K562 (cell line): ENCODE results near the gene PET100. TPM values are rescaled to one million over a fixed set of nuclear protein-coding genes. Genes with fewer than 3 reads are reported as not detected.
A peak's percentile ranks its signal among the peaks of the same experiment; 100 is the strongest.

Experiments used
- ATAC-seq: fragments of 200-7000 bp; cut with Tn5 transposase; 3 replicates; pipeline ENCODE4 v1.9.1; 2020; ENCODE audit warnings: moderate library complexity
- BruUV-seq: library from RNA; stranded (reverse); fragments of 400-500 nt; replicated peaks from 2 replicates; lab custom pipeline; 2021; lab: Mats Ljungman, UMichigan
- CTCF ChIA-PET: fragments of 300-600 bp; formaldehyde crosslinking; extraction: SDS; loops from one replicate; lab custom pipeline; 2021; ENCODE audit warnings: low intra/inter-chr PET ratio; lab: Yijun Ruan, JAX
- POLR2A ChIA-PET: fragments of 300-600, 350-650 bp; sonication (Branson Sonifier 250); formaldehyde crosslinking; extraction: SDS; loops from one replicate; lab custom pipeline; 2021; ENCODE audit warnings: antibody characterized with exemption, inconsistent platforms; lab: Yijun Ruan, JAX
- DNase-seq, 4 experiments: peaks; one replicate each; pipeline versions ENCODE4 v3.0.0 to v3.0.0-alpha.2; 2011 to 2018; ENCODE audit warnings: low spot score in 3 of 4, mixed read lengths in 3 of 4; ENCODE audit errors: extremely low read depth in 1 of 4
- FAIRE-seq: peaks from 2 replicates; lab custom pipeline; 2011; peaks lifted over from hg19 to GRCh38; lab: Jason Lieb, UNC
- H2AFZ ChIP-seq: 2 replicates; pipeline ENCODE4 v1.6.0; 2011; ENCODE audit warnings: low read depth, low read length, control low read depth, inconsistent platforms
- H3K27ac ChIP-seq: fragments of 200-600 bp; 3 replicates; pipeline ENCODE4 v1.8.0; 2011; ENCODE audit warnings: low read depth, mild to moderate bottlenecking, control low read depth, inconsistent platforms, low read length, moderate library complexity, mixed read lengths; ENCODE audit errors: extremely low read depth
- H3K27me3 ChIP-seq, 2 experiments: fragments of 300-600 bp in 1 of 2; 2 replicates in 1 of 2; 3 replicates in 1 of 2; pipeline versions ENCODE4 v1.6.0 to v1.8.0; 2011; ENCODE audit warnings: inconsistent platforms in 2 of 2, low read length in 2 of 2, mild to moderate bottlenecking in 1 of 2, mixed read lengths in 1 of 2, moderate library complexity in 1 of 2; ENCODE audit not compliant: control insufficient read depth in 2 of 2, insufficient read depth in 2 of 2
- H3K36me3 ChIP-seq: fragments of 300-600 bp; 3 replicates; pipeline ENCODE4 v1.8.0; 2011; ENCODE audit warnings: mild to moderate bottlenecking, low read length, inconsistent platforms; ENCODE audit not compliant: control insufficient read depth, insufficient read depth
- H3K4me1 ChIP-seq, 2 experiments: fragments of 200-600 bp in 1 of 2; replicated peaks in 1 of 2; 2 replicates in 1 of 2; 3 replicates in 1 of 2; pipeline versions ENCODE4 v1.5.1 to v1.8.0; 2011; ENCODE audit warnings: inconsistent platforms in 2 of 2, low read length in 2 of 2, mild to moderate bottlenecking in 1 of 2, mixed read lengths in 1 of 2, moderate library complexity in 1 of 2; ENCODE audit not compliant: control insufficient read depth in 2 of 2, insufficient read depth in 2 of 2
- H3K4me2 ChIP-seq: 2 replicates; pipeline ENCODE4 v1.6.1; 2011; ENCODE audit warnings: low read length, control low read depth, inconsistent platforms, mixed read lengths; ENCODE audit not compliant: insufficient read depth
- H3K4me3 ChIP-seq: fragments of 200-600 bp; sonication (generic), shearing (Covaris generic); 2 replicates; pipeline ENCODE4 v1.5.1; 2016; ENCODE audit warnings: control low read depth, inconsistent platforms
- H3K79me2 ChIP-seq: fragments of 200-600 bp; 3 replicates; pipeline ENCODE4 v1.8.0; 2011; ENCODE audit warnings: low read length, inconsistent platforms; ENCODE audit not compliant: control insufficient read depth, insufficient read depth
- H3K9ac ChIP-seq, 2 experiments: 2 replicates each; pipeline versions ENCODE4 v1.6.0 to v1.6.1; 2011; ENCODE audit warnings: low read depth in 2 of 2, low read length in 2 of 2, control low read depth in 1 of 2, inconsistent platforms in 1 of 2, mild to moderate bottlenecking in 1 of 2, mixed read lengths in 1 of 2; ENCODE audit not compliant: insufficient read depth in 1 of 2
- H3K9me1 ChIP-seq: one replicate; pipeline ENCODE4 v1.6.0; 2011; ENCODE audit warnings: inconsistent platforms, mild to moderate bottlenecking, low read length, moderate library complexity; ENCODE audit not compliant: control insufficient read depth, insufficient read depth
- H3K9me3 ChIP-seq: replicated peaks from 2 replicates; pipeline ENCODE4 v1.5.1; 2011; ENCODE audit warnings: low read depth, low read length, inconsistent platforms; ENCODE audit not compliant: control insufficient read depth, insufficient read depth
- H4K20me1 ChIP-seq: replicated peaks from 2 replicates; pipeline ENCODE4 v1.6.1; 2011; ENCODE audit warnings: low read length, inconsistent platforms, mixed read lengths; ENCODE audit not compliant: control insufficient read depth, insufficient read depth
- E2F3 ChIP-seq: fragments of 250-450 bp; sonication (Bioruptor Pico); IDR thresholded peaks from 2 replicates; pipeline ENCODE4 v1.4.0; 2020; ENCODE audit warnings: mild to moderate bottlenecking
- RBFOX2 ChIP-seq: fragments of 200-400 bp; formaldehyde crosslinking; IDR thresholded peaks from 2 replicates; pipeline ENCODE4 v1.6.1; 2017; ENCODE audit warnings: low read depth, mild to moderate bottlenecking, low read length, moderate library complexity
- SPI1 ChIP-seq: IDR thresholded peaks from 2 replicates; pipeline ENCODE4 v1.6.1; 2011; ENCODE audit warnings: low read depth, low read length, control low read depth, borderline replicate concordance
- ZBTB33 ChIP-seq: sonication (generic); formaldehyde crosslinking; IDR thresholded peaks from 2 replicates; pipeline ENCODE4 v1.8.1; 2023; ENCODE audit warnings: mild to moderate bottlenecking, missing genetic modification reagents
- WGBS: fragments of 100-300 bp; shearing (Covaris generic); methylation state at CpG from one replicate; pipeline ENCODE4 v1.1.6; 2016; ENCODE audit warnings: low coverage, mixed read lengths; ENCODE audit not compliant: insufficient coverage; ENCODE audit errors: missing lambda C conversion rate; 5-methylcytosine and 5-hydroxymethylcytosine counted together
- in situ Hi-C: fragments of 300-500 bp; cut with MboI; formaldehyde crosslinking; loops from 4 replicates; pipeline ENCODE4 v1.15.0; 2018; ENCODE audit warnings: inconsistent platforms, mixed read lengths
- intact Hi-C: fragments of 100-400 bp; cut with micrococcal nuclease; formaldehyde crosslinking; loops from 2 replicates; pipeline ENCODE4 v1.14.2; 2022
- polyA plus RNA-seq, 8 experiments: library from polyadenylated mRNA; depleted of rRNA in 4 of 8; stranded (reverse) in 5 of 8; unstranded in 3 of 8; fragments of >200 nt; fragmentation: Nextera tagmentation in 2 of 8; fragmentation: Illumina TruSeq in 1 of 8; extraction: Ambion mirVana in 2 of 8; extraction: Trizol in 1 of 8; gene quantifications; 2 replicates each; pipeline versions ENCODE4 v1.2.1 to v1.2.3, GENCODE V29; 2011 to 2014; ENCODE audit warnings: inconsistent platforms in 1 of 8, missing spikeins in 1 of 8
- total RNA-seq, 7 experiments: library from RNA; depleted of rRNA in 6 of 7; stranded (reverse); fragments of >200 nt in 6 of 7; fragmentation: Illumina TruSeq in 2 of 7; extraction: Trizol in 2 of 7; gene quantifications; 2 replicates each; pipeline versions ENCODE4 v1.2.1 to v1.2.3, GENCODE V29; 2011 to 2021; ENCODE audit warnings: low replicate concordance in 1 of 7

The PET100 gene
- total and polyA plus RNA-seq, 9 of the 15 experiments (the other 6 are each of a cell fraction or from before 2014, with no cell fraction given) = 62.3 to 351 (median 98.3) TPM

- DNase-seq (no peak), FAIRE-seq (no peak), ATAC-seq (peak; percentile 10)
- H3K27me3 ChIP-seq = peaks cover 0 to 6% of the 10 kb centered on the region in 2 experiments; a peak in 1 of 5 replicates
- WGBS = 58% methylated on average over 17 of the region's 21 CpGs
- H4K20me1 ChIP-seq = 0 out of 2 replicates have a peak, but pooled peaks cover 3% of the 10 kb centered on the region
- H3K9me1 ChIP-seq = no peaks in the 10 kb centered on the region
- in situ Hi-C loops (no loop called here), intact Hi-C loops (no loop called here)
- no peaks in the 10 kb centered on the region for H3K9me3 ChIP-seq
- no peak overlapping the region for H2AFZ ChIP-seq
- peaks cover 47% of the 10 kb centered on the region; the same call in 2 of the 3 replicates for H3K36me3 ChIP-seq
- no peaks in the 10 kb centered on the region for H3K79me2 ChIP-seq
- H3K4me1 ChIP-seq = peaks cover 2 to 64% of the 10 kb centered on the region in 2 experiments; a peak in 4 of 5 replicates
- POLR2A ChIA-PET = interaction anchor here (1.4 to 2.7 kb wide), 3 partner anchors 9 to 11 kb away, joined by 4 to 22 read pairs (median 5); partner anchors contain the start of genes PET100 and XAB2
- TF ChIP-seq SPI1 = no peak
- BruUV-seq = no TSS peak
- H3K27ac ChIP-seq = no peak overlapping the region
- no peak overlapping the region for H3K4me3 ChIP-seq
- H3K4me2 ChIP-seq = no peak overlapping the region
- CTCF ChIA-PET = no interaction called here
- peak overlapping the region in 1 of 2 experiments; percentile 86; a peak in 2 of 4 replicates for H3K9ac ChIP-seq
Observed at GRCh38 chr19:7618771-7619510, 10.7 kb upstream of the PET100 start.

DNA sequence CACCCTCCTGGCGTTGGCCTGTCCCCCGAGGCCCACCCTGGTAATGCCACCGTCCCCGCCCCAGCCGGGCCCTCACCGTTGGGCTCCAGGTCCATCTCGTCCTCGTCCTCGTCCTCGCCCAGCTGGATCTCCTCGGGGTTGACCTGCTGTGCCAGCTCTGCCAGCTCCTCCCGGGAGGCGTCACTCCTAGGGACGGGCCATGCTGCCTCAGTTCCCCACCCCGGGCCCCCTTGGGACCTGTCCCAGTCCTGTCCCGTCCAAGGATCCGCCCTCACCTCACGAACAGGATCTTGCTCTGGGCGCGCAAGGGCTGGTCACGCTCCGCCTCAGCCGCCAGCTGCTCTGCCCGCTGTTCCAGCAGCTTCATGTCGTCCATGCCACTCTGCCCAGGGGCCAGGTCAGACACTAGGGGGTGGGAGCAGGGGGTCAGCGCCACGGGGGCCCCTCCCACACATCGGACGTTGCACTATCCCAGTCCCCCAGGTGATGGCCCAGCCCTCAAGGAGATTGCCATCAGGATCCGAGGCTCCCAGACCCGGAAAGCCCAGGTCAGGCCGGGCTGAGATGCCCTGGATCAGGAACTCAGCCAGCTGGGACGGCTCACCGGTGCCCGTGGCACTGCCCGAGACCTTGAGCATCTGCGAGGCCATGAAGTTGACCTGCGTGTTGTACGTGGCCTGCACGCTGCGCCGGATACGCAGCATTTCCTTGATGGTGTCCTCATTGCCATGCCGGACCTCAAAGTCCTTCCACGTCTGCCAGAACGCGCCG, 9.7 kb upstream of the PET100 start:
- peaks cover 52% of the 10 kb centered on the region; the same call in 2 of the 3 replicates for H3K36me3 ChIP-seq
- TF ChIP-seq E2F3 (CRISPR knock-in tag) (no peak), ZBTB33 (CRISPR knock-in tag) (peak; percentile 36; the same call in 1 of the 2 replicates), RBFOX2 (peak; percentile 45; the same call in 1 of the 2 replicates)
- TF ChIP-seq, all 486 proteins: peak for 2
- FAIRE-seq (no peak), ATAC-seq (no peak), DNase-seq (no peak)
- no peaks in the 10 kb centered on the region for H3K9me1 ChIP-seq
- no peaks in the 10 kb centered on the region for H3K79me2 ChIP-seq
- H3K4me1 ChIP-seq = peaks cover 2 to 61% of the 10 kb centered on the region in 2 experiments; a peak in 4 of 5 replicates
- no peak overlapping the region for H3K4me2 ChIP-seq
- no peak overlapping the region for H3K9ac ChIP-seq
- no peaks in the 10 kb centered on the region for H3K9me3 ChIP-seq
- H4K20me1 ChIP-seq = 0 out of 2 replicates have a peak, but pooled peaks cover 1% of the 10 kb centered on the region
- H3K27me3 ChIP-seq = peaks cover 0 to 1% of the 10 kb centered on the region in 2 experiments; a peak in 1 of 5 replicates
- TSS peak; percentile 45 for BruUV-seq
- POLR2A ChIA-PET = interaction anchor here (0.6 to 2.7 kb wide), 4 partner anchors 9 to 947 kb away, joined by 3 to 22 read pairs (median 4); partner anchors contain the start of genes PET100 and XAB2
- WGBS = 97% methylated on average over 14 of the region's 48 CpGs
- no peak overlapping the region for H2AFZ ChIP-seq
- H3K27ac ChIP-seq = no peak overlapping the region
- intact Hi-C loops (no loop called here), in situ Hi-C loops (no loop called here)
- no peak overlapping the region for H3K4me3 ChIP-seq
- CTCF ChIA-PET = no interaction called here
